T47D (cell line): ENCODE results near the gene CDH13.

ENCODE experiments used
- DNase-seq, 2 experiments: peaks; one replicate each; pipeline versions ENCODE4 v3.0.0 to v3.0.0-alpha.2; 2011 to 2012; ENCODE audit warnings: low read depth in 1 of 2, low spot score in 1 of 2
- JUND ChIP-seq: IDR thresholded peaks from 2 replicates; pipeline ENCODE4 v1.6.1; 2012; ENCODE audit warnings: low read depth
- in situ Hi-C: cut with HindIII; loops from 2 replicates; pipeline ENCODE4 v1.10.0; 2016; ENCODE audit warnings: low sequenced_read_pairs, low pct_unique_long_range_greater_than_20kb

Gene CDH13

GRCh38 chr16:83162791-83163190 is 536.0 kb downstream of the CDH13 start:
- in situ Hi-C loops = no loop called here
- DNase-seq = no peak
- TF ChIP-seq JUND = no peak

DNA sequence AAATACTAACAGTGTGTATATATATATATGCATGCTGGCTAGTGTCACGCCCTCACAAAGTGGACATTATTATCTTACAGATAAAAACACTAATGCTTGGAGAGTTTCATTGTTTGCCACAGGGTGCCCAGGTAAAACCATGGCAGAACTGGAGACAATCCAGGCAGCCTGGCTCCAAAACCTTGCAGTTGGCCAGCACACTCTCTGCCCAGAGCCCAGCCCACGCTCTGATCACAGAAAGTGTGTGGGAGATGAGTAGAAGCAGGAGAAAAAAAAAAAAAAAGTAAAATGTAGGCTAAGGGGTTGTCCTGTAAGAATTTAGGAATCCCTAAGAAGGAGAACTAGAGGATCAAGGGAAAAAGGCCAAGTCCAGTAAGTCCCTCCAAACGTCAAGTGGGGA is 538.0 kb downstream of the CDH13 start:
- in situ Hi-C loops = no loop called here
- no peak for TF ChIP-seq JUND
- no peak for DNase-seq

DNA sequence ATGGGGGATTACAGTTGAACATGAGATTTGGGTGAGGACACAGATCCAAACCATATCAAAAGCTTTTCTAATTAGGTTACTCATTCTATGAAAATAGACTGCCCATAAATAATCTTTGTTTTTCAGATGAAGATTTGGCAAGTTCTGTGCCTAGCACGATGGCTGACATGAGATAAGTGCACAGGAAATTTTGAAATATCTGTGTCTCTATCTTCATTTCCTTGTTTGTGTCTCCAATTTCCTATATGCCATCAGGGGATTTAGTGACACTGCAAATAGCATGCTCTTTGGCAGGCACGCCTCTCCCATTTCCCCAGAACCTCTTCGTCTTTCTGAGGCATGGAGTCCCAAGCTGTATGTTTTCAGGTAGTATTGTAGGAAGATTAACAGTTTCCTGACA is 544.6 kb downstream of the CDH13 start:
- in situ Hi-C loops = no loop called here
- no peak for DNase-seq
- no peak for TF ChIP-seq JUND

DNA sequence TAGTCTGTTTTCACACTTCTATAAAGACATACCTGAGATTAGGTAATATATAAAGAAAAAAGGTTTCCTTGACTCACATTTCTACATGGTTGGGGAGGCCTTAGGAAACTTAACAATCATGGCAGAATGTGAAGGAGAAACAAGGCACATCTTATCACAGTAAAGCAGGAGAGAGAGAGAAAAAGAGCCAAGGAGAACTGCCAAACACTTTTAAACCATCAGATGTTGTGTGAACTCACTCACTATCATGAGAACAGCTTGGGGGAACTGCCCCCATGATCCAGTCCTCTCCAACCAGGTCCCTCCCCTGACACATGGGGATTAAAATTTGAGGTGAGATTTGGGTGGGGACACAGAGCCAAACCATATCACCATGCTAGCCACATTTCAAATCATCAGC is 547.9 kb downstream of the CDH13 start:
- DNase-seq = no peak
- no peak for TF ChIP-seq JUND
- in situ Hi-C loops = no loop called here

- DNase-seq = no peak
- in situ Hi-C loops = no loop called here
- TF ChIP-seq JUND = no peak
These were observed 550.0 kb downstream of the CDH13 start for GRCh38 chr16:83176802-83177201.

- no peak for DNase-seq
- no peak for TF ChIP-seq JUND
- in situ Hi-C loops = no loop called here
These were observed 559.1 kb downstream of the CDH13 start for GRCh38 chr16:83185902-83186301.

DNA sequence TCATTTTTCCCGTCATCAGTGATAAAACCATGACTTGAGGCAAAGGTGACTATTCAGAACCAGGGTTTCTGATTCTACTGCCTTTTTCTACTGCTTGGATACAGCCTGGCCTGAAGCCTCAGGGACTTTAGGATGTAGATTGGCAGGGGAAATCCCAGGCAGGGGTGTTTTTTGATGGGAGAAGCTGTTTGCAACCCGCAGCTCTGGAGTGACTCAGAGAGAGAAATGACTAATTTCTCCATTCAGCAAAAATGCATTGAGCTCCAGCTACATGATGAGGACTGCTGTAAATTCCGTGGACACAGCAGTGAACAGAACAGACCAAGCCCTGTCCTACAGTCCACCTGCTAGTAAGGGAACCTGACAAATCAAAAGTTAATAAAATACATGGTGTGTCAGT is 560.6 kb downstream of the CDH13 start:
- no peak for TF ChIP-seq JUND
- in situ Hi-C loops = no loop called here
- DNase-seq = no peak

DNA sequence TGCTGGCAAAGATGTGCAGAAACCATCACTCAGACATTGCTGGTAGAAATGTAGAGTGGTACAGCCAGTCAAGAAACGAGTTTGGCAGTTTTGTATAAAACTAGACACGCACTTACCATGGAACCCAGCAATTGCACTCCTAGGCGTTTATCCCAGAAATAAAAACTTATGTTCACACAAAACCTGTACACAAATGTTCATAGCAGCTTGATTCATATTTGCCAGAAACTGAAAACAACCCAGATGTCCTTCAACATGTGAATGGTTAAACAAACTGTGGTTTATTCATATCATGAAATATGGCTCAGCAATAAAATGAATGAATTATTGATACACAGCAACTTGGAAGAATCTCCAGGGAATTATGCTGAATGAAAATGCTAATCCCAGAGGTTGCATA is 570.0 kb downstream of the CDH13 start:
- DNase-seq = no peak

DNA sequence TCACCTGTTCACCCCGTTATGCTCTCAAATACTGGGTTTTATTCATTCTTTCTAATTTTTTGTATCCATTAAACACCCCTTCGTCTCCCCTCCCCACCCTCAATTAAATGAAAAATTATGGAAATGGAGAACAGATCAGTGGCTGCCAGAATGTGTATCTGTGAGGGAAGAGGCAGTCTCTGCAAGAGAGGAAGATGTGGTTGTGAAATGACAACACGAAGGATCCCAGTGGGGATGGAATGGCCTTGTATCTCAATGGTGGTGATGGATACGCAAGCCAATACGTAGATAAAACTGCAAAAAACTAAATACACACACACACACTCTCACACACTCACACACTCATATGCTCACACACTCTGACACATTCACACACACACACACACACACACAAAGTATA is 570.7 kb downstream of the CDH13 start:
- in situ Hi-C loops = no loop called here
- DNase-seq = no peak
- TF ChIP-seq JUND = no peak

More for the DNA sequence above, 570.0 kb downstream of the CDH13 start:
- TF ChIP-seq JUND = no peak
- in situ Hi-C loops = no loop called here

DNA sequence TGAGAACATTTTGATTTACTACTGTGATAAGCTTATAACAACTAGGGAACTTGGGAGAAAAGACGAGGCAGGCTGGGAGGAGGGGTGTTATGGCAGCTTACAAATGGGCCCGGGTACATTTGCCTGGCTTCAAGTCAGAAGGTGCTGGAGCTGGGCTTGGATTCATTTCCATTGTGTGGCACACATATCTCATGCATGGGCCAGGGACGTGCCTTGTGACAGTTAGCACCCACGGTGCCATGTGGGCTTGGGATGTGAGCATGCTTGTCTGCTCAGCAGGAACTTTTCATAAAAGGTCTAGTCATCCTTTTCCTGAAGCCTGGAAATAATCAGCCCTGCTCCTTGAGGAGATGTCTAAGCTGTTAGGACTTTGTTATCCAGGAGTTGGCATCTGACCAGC is 572.2 kb downstream of the CDH13 start:
- in situ Hi-C loops = no loop called here
- TF ChIP-seq JUND = no peak
- DNase-seq = no peak

- in situ Hi-C loops = no loop called here
- DNase-seq = peak in 1 of 2 experiments; percentile 51
- TF ChIP-seq JUND = no peak
These were observed 573.4 kb downstream of the CDH13 start for GRCh38 chr16:83200005-83200779.

GRCh38 chr16:83201748-83202147 is 575.0 kb downstream of the CDH13 start:
- TF ChIP-seq JUND = no peak
- in situ Hi-C loops = no loop called here
- peak in 1 of 2 experiments; percentile 7 for DNase-seq

DNA sequence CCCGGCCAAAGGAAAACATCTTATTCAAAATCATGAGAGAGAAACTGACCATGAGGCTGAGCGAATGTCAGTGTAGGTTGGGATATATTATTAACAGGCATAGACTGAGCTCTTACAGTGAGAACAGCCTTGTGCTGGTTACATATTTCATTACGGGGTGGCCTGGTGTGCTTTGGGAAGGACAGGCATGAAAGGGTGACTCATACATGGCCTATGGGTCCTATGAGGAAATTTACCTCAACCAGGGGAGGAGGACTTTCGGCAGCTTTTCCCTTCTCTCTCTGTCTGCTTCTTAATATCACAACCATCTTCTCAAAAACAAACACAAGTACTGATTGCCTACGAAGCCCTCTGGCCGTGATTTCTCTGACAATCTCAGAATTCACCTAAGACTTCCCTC is 579.1 kb downstream of the CDH13 start:
- TF ChIP-seq JUND = no peak
- in situ Hi-C loops = no loop called here
- no peak for DNase-seq

DNA sequence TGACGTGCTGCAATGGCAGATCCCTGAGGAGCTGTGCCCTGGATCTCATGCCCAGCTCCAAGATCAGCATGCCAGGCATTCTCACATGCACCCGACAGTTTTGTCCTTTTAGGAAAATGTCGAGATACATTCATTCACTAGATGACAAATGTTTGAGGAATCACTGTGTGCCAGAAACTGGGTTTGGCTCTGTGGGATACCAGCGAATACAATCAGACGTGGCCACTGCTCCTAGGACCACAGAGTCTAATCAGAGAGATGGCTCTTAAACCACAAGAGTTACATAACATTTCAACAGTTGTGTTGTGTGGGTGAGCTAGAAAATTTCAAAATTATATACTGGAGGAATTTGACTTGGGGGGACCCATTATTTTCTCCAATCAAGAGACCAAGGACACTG is 579.7 kb downstream of the CDH13 start:
- in situ Hi-C loops = no loop called here
- DNase-seq = no peak
- no peak for TF ChIP-seq JUND
